Esophagus squamous epithelium (tissue), 5 donors: ENCODE measurements around the gene COMMD4. TPM values are rescaled to one million over a fixed set of nuclear protein-coding genes. Genes with fewer than 3 reads are reported as not detected.
"Not testable (repeated sequence)": the region's sequence is repeated elsewhere in the genome, so short reads cannot be mapped to it uniquely, and the experiment has no call there.

Experiments
- DNase-seq: peaks from one replicate; lab custom pipeline; 2025; lab: John Stamatoyannopoulos, UW
- H3K27ac ChIP-seq, 4 donors: fragments of 200-600 bp; sonication (generic); one replicate each; pipeline ENCODE4 v1.5.1; 2016 to 2019; ENCODE audit warnings: mild to moderate bottlenecking in 1 of 4
- H3K27me3 ChIP-seq, 4 donors: fragments of 200-600 bp; sonication (generic); 1 replicate in 3 of 4; 2 replicates in 1 of 4; pipeline versions ENCODE4 v1.5.1 to v1.6.0; 2017 to 2021; ENCODE audit warnings: antibody characterized with exemption in 1 of 4
- H3K36me3 ChIP-seq, 3 donors: fragments of 200-600 bp; sonication (generic); one replicate each; pipeline ENCODE4 v1.5.1; 2016 to 2019
- H3K4me1 ChIP-seq, 3 donors: fragments of 200-600 bp; sonication (generic); one replicate each; pipeline ENCODE4 v1.5.1; 2017 to 2019
- H3K4me3 ChIP-seq, 4 donors: fragments of 200-600 bp; sonication (generic); 1 replicate in 3 of 4; 2 replicates in 1 of 4; pipeline ENCODE4 v1.5.1; 2016 to 2019; ENCODE audit warnings: mild to moderate bottlenecking in 2 of 4, moderate library complexity in 1 of 4
- H3K9me3 ChIP-seq, 3 donors: fragments of 200-600 bp; sonication (generic); one replicate each; pipeline ENCODE4 v1.5.1; 2016 to 2019
- POLR2A ChIP-seq, 4 donors: fragments of 450-650 bp; IDR thresholded peaks; one replicate each; pipeline ENCODE4 v1.6.1; 2017; ENCODE audit warnings: antibody characterized with exemption in 4 of 4, mild to moderate bottlenecking in 4 of 4, moderate library complexity in 3 of 4
- WGBS, 2 donors: methylation state at CpG; one replicate each; pipeline ENCODE4 v1.1.5; 2018; 5-methylcytosine and 5-hydroxymethylcytosine counted together
- intact Hi-C: fragments of 100-400 bp; cut with DNase I; formaldehyde crosslinking; loops from one replicate; pipeline ENCODE4 v1.15.0; 2022
- total RNA-seq, 4 donors: library from RNA; depleted of rRNA; stranded (reverse); fragments of >200 nt; gene quantifications; one replicate each; pipeline ENCODE4 v1.1.0, GENCODE V29; 2016
- TF ChIP-seq, protein P1 (sequence below), 6 experiments: fragments of 450-650 bp in 4 of 6; fragments of 200-600 bp in 2 of 6; sonication (generic) in 2 of 6; IDR thresholded peaks; one replicate each; pipeline ENCODE4 v1.5.1; 2016 to 2019; ENCODE audit warnings: antibody characterized with exemption in 6 of 6, mild to moderate bottlenecking in 4 of 6, moderate library complexity in 4 of 6
- donor health status: DM: yes; HTN: yes; CAD: no.

COMMD4 gene
- 10 to 100 TPM; 35.5 to 54.4 (median 44.5) TPM for total RNA-seq

DNA sequence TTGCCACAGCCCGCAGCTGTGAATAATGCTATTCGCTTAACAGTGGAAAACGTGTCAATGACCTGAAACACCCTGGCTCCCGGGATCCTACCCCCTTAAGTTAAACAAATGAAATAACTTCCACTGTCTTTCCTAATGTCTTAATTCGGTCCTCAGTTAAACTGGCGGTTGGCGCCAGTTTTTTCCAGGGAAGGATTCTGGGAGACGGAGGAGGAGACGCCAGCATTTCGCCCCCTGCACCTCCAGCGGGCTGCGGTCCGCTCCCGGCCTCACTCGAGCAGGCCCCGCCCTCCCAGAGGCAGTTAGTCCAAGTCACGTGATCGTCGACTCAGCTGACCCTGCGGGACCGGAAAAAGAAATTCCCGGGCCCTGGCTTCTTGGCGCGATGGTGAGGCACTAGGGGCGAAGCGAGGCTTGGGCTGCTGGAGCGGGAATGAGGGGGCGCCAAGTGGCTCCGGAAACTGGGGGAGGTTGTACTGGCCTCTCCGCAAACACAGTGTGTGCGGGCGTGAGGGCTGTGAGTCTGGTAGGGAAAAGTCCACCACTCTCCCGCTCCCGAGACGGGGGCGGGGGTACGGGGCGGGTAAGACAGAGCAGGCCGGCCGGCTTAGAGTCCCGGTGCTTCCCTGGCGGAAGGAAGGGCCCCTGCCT, at the start of gene COMMD4:
Gene COMMD4 (plus strand): TSS at position 359 of the 651 bp plus-strand sequence. CDS start 27 bp downstream, at position 386.
- Histone ChIP-seq H3K9me3 (no peaks in the 10 kb centered on the region), H3K4me3 (peak within 1 kb of the TSS; percentile 63 to 91 (median 85)), H3K27ac (peak within 1 kb of the TSS; percentile 71 to 85 (median 79)), H3K36me3 (peaks cover 0 to 25% (median 0%) of the 10 kb centered on the region in 3 donors), H3K27me3 (no peaks in the 10 kb centered on the region), H3K4me1 (peaks cover 8 to 22% (median 10%) of the 10 kb centered on the region in 3 donors)
- TF ChIP-seq POLR2A (IDR thresholded peaks at IDR 0.05): no peak
- TF ChIP-seq, protein P1, sequence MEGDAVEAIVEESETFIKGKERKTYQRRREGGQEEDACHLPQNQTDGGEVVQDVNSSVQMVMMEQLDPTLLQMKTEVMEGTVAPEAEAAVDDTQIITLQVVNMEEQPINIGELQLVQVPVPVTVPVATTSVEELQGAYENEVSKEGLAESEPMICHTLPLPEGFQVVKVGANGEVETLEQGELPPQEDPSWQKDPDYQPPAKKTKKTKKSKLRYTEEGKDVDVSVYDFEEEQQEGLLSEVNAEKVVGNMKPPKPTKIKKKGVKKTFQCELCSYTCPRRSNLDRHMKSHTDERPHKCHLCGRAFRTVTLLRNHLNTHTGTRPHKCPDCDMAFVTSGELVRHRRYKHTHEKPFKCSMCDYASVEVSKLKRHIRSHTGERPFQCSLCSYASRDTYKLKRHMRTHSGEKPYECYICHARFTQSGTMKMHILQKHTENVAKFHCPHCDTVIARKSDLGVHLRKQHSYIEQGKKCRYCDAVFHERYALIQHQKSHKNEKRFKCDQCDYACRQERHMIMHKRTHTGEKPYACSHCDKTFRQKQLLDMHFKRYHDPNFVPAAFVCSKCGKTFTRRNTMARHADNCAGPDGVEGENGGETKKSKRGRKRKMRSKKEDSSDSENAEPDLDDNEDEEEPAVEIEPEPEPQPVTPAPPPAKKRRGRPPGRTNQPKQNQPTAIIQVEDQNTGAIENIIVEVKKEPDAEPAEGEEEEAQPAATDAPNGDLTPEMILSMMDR (IDR thresholded peaks at IDR 0.05): peak in 2 of 6 experiments; percentile 14 to 23
- intact Hi-C loops: no loop called here
- WGBS, 2 donors: 0% methylated on average over 13 to 17 of the region's 42 CpGs
- peak; percentile 56 for DNase-seq

DNA sequence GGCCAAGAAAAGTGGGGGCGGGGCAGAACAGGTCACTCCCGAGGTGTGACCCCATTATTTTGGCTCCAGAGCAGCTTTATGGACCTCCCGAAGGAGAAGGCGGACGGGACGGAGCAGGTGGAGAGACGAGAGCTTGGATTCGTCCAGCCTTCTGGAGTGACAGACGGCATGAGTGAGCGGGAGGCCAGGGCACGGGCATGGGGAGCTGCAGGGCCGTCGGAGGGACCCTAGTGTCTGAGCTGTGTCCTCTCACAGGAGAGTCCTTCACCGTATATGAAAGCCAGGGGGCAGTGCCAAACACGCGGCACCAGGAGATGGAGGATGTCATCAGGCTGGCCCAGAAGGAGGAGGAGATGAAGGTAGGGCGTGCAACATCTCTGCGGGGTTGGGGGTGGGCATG, 42.2 kb upstream of the COMMD4 start:
- H3K4me3 ChIP-seq, H3K36me3 ChIP-seq, intact Hi-C loops, H3K9me3 ChIP-seq, DNase-seq, H3K27me3 ChIP-seq, H3K27ac ChIP-seq, H3K4me1 ChIP-seq: not testable (repeated sequence)
- no CpG with 5 or more reads among the region's 18 CpGs for WGBS, 2 donors

DNA sequence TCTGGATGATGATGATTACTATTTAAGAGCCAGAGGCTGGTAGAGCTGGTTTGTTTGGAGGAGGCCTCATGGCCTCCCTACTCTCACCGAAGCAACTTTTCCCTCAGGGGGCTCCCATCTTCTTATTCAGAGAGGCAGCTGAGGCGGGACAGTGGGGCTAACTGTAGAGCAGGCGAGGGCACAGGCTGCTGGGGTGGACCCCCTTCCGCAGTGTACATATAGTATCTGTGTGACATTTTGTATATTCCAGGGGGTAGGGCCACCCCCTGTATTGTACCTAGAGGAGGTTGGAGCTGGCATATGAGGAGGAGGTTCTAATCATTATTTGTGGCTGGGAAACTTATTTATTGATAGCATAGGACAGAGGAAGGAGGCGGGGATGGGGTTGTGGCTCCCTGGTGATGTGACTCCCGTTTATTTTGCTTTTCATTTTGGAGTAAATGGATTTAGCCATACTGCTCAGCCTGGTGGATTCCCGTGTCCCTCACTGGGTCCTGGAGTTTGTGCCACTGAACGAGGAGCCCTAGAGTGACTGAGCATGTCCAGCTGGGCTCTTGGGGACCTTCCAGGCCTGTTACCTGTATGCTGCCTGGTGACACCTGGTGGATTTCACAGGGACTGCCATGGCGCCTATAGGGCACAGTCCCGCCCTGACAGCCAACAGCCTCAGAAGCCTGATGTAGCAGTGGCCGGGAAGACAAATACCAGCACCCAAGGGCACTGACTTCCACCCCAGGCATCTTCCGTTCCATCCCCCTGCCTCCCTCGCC, 37.1 kb upstream of the COMMD4 start:
- H3K27me3 ChIP-seq, DNase-seq, H3K9me3 ChIP-seq, H3K4me3 ChIP-seq, H3K4me1 ChIP-seq, intact Hi-C loops, H3K36me3 ChIP-seq, H3K27ac ChIP-seq: not testable (repeated sequence)
- WGBS, 2 donors: 100% methylated on average over 1 of the region's 13 CpGs; no CpG with 5 or more reads in 1 of the 2 donors

DNA sequence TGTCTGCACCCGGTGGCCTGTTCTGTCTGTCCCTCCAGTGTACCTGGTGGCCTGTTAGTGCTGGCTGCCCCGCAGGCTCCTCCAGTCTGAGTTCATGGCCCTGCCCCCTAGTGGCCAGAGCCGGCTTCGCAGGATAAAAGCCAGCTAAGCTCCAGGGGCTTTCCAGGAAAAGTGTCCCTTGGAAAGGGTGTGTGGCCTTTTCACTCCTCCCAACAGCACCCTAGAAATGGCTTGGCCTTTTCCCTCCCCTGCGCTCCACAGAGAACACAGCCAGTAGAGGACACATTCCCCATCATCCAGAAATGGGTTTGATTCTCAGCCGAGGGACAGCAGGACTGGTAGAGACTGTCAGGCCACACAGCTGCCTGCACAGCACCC, 36.6 kb upstream of the COMMD4 start:
- not testable (repeated sequence) for DNase-seq, H3K4me3 ChIP-seq
- WGBS, 2 donors: no CpG with 5 or more reads among the region's 6 CpGs

DNA sequence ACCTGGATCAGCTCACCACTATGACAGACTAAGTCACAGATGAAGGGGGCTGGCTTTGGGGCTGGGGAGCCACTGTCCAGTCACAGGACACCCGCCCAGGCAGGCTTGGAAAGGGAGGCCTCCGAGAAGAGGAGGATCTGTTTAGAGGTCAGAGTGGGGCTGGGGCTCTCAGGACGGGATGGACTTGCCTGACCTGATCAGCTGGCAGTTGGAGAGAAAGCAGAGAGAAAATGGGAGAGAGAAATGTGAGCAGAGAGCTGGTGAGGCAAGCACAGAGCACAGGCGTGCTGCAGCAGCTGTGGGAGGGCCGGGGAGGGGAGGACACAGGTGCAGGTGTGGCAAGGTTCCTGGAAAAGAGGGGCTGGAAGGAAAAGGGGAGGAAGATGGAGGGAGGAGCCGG, 35.8 kb upstream of the COMMD4 start:
- H3K9me3 ChIP-seq, DNase-seq, H3K27me3 ChIP-seq, intact Hi-C loops, H3K4me3 ChIP-seq, H3K36me3 ChIP-seq, H3K4me1 ChIP-seq, H3K27ac ChIP-seq: not testable (repeated sequence)
- 20 to 50% methylated on average over 4 to 5 of the region's 6 CpGs for WGBS, 2 donors

More for the DNA sequence above, 36.6 kb upstream of the COMMD4 start:
- TF ChIP-seq, protein P1 (IDR thresholded peaks at IDR 0.05): peak; percentile 20 to 59 (median 24)
- H3K27ac ChIP-seq, H3K4me1 ChIP-seq, H3K36me3 ChIP-seq, H3K9me3 ChIP-seq, intact Hi-C loops, H3K27me3 ChIP-seq: not testable (repeated sequence)

DNA sequence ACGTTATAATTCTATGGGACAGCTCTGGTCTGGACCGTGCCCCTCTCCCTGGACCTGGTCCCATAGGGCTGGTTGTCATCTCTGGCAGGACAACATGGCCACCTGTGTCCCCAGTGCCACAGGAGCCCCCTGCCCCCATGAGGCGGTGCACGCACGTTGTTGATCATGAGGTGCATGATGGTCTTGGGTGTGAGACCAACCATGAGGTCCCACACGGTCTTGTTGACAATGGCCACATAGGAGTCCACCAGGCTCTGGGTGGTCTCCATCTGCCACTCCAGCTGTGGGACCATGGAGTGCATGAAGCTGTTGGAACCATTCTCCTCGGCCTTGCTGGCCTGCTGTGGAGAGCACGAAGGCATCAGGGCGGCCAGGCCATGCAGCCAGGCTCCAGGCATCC, 33.5 kb upstream of the COMMD4 start:
- intact Hi-C loops: no loop called here
- Histone ChIP-seq H3K27ac (no peak overlapping the region), H3K4me1 (no peaks in the 10 kb centered on the region), H3K27me3 (peaks cover 0 to 24% (median 2%) of the 10 kb centered on the region in 4 donors), H3K4me3 (no peak overlapping the region), H3K36me3 (no peaks in the 10 kb centered on the region), H3K9me3 (no peaks in the 10 kb centered on the region)
- whole genome bisulfite sequencing, 2 donors: 80% methylated on average over 3 of the region's 9 CpGs; no CpG with 5 or more reads in 1 of the 2 donors
- DNase-seq: no peak
- TF ChIP-seq, protein P1 (IDR thresholded peaks at IDR 0.05): no peak
- TF ChIP-seq POLR2A (IDR thresholded peaks at IDR 0.05): no peak

DNA sequence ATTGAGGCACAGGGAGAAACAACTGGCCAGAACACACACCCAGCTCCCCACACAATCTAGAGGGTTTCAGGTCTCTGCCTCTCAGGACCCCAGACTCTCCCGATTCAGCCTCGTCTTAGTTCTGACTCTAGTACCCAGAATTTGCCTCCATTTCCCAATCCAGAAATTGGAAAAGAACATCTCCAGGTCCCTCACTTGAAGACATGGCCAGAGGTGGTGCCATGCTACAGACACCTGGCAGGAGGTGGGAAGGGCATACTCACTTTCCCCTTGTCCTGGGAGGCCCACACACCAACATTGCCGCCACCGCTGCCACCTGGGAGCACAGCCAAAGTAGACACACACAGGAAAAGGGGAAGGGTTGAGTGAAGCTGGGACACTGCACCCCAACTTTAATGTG, 33.1 kb upstream of the COMMD4 start:
- H3K4me3 ChIP-seq, intact Hi-C loops, DNase-seq, H3K27ac ChIP-seq, H3K4me1 ChIP-seq, H3K36me3 ChIP-seq, H3K9me3 ChIP-seq: not testable (repeated sequence)
- peaks cover 0 to 29% (median 2%) of the 10 kb centered on the region in 4 donors for H3K27me3 ChIP-seq
- 80 to 97% methylated on average over 1 to 4 of the region's 4 CpGs for WGBS, 2 donors
